ENCODE data around the gene UBASH3B.
"Not testable (repeated sequence)": the region's sequence is repeated elsewhere in the genome, so short reads cannot be mapped to it uniquely, and the experiment has no call there.

Gene UBASH3B

DNA sequence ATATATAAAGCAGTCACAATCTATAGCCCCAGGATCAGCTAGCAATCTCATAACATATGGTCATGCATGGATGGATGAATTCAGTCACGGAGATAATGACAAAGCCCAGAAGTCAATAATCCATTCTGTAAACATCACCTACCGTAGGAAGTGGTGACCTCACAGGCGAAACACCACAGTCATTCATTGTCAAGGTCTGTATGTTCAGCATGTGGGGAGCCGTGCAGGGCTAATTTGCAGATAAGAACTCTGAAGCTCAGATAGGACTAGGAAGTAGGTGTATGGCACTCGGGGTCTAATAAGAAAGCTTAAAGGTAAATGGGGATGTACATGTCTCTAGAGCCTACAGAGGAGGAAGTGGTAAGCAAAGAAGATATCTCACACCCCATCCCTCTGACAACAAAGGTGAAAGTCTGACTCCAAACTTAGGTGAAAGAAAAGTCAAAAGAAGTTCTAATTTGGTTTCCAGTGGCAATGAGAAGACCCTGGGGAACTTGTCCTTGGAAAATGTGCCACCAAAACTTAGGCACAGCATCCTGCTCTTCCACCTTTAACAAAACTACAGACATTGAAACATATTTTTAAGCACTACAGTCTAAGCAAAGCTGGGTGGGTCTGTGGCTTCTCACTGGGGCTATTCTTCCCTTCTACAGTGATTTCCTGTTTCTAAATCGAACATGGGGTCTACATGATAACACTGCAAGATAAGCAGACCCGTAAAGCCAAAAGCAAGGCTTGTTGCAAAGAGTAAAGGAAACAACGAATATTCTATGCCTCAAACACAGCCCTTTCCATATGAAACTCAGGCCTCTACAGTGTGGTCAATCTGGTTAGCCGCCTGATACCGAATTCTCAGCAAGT lies 188.0 kb downstream of the UBASH3B start:
- peak in 1 of 2 donors; percentile 31 for DNase-seq (ENCODE audit: low read depth in 2 of 2, low spot score in 1 of 2)

DNA sequence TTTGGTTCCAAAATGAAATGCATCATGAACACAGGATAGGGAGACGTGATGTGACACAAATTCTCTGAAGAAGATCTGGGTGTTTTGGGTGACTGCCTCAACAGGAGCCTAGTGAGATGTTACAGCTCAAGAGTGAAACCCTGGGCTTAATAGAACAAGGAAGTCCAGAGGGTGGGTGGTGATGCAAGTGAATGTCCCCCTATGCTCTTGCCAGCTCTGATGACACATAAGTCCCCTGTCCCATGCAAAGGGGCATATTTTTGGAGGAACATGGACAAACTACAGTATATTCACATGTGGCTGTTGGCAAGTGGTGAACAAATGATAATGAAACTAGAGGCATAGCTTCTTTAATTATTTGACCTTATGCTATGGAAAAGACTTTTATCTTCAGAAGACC lies 191.9 kb downstream of the UBASH3B start:
- no peak for DNase-seq (ENCODE audit: low read depth in 2 of 2, low spot score in 1 of 2)

DNA sequence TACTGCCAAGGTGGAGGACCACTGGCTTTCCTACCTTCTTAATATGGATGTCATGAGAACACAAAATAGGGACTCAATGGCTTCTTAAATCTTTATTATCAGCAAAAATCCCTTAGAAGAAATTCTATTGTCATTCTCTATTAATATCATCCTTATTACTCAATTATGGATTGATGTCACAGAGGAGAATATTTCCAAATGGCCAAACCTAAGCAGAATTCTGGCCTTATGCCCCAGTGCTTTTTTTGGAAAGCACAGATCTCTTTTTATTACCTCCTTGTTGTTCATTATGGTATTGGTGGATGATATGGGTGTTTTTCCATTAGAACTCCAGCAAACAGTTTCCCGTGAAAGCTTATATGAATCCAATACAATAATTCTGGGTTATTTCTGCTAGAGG lies 192.7 kb downstream of the UBASH3B start:
- DNase-seq (ENCODE audit: low read depth in 2 of 2, low spot score in 1 of 2), result no peak

DNA sequence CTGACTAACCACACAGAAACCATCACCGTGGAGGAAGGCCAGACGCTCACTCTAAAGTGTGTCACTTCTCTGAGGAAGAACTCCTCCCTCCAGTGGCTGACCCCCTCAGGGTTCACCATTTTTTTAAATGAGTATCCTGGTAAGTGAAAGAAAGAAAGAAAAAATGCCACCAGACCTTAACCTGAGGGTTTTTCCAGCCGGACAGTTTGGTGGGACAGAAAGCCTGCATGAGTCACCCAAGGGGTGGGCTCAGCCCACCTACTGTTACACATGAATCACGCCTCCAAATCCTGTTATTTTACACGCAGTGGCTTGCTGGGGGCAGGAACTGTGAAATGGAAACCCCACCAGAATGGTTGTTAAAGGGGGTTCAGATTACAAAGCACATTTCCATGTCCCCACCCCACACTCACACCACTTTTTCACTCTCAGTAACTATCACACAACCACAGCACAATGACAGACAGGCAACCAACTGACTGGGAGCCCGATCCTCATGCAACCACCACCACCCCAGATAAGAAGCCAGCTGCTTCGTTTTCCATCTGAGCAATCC lies 194.6 kb downstream of the UBASH3B start:
- DNase-seq (ENCODE audit: low read depth in 2 of 2, low spot score in 1 of 2), result no peak

DNA sequence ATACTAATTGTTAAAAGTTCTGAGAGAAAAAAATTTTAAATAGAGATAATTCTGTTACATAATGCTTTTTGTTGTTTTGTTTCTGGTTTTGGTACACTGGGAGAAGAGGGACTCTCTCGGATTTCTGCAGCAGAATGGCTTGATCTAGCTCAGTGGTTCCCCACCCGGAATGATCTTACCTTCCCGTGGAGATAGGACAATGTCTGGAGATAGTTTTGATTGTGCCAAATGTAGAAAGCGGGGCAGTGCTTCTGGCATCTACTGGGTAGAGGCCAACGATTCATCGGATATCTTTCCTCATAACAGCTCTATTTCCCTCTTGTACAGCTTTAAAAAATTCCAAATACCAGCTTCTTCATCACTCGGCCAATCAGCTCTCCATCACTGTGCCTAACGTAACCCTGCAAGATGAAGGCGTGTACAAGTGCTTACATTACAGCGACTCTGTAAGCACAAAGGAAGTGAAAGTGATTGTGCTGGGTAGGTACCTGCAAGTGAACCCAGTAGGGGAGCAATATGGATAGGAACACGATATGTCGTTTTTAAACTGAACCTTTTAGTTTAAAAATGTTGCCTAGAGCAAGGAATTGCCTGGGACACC lies 195.9 kb downstream of the UBASH3B start:
- no peak for DNase-seq (ENCODE audit: low read depth in 2 of 2, low spot score in 1 of 2)

DNA sequence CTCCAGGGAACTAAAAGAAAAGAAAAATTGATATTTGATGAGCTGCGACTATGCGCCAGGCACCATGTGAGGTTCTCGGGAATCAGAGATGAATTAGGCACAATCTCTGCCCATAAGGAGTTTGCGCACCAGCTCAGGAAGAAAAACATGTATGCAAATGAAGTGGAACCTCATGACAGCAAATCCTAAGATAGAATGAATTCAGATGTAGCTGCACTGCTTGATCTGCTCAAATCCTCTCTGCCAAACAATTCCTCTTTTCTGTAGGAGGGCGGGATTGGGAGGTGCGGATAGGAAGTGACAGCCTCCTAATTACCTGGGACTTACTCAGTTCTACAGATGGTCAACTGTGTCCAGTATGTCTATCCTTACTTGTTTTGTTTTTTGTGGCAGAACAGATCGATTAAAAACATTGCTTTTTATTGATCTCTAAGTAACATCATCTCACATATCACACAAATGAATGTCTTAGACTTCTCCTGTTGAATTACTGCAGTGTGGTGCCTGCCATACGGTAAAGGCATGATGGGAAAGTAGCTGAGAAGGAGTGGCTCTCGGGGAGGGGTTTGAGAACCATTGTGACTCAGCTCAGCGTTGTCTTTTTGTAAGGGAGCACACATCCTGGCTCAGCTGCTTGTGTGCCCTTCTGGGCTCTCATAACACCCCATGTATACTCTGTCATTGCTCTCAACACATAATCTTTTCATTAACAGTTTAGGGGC lies 196.7 kb downstream of the UBASH3B start:
- DNase-seq (ENCODE audit: low read depth in 2 of 2, low spot score in 1 of 2), result no peak

DNA sequence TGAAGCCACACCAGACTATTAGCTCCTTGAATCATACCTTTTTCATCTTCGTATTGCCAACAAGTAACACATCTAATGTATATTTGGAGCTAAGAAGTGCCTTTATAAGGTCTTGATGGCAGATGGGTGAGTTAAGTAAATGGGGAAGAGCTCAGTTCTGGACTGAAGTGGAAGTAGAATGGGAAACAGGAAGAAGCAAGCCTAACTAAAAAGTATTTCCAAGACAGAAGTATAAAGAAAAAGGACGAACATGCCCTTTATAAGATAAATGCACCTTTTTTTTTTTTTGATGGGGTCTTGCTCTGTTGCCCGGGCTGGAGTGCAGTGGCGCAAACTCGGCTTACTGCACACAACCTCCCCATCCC lies 197.3 kb downstream of the UBASH3B start:
- DNase-seq (ENCODE audit: low read depth in 2 of 2, low spot score in 1 of 2), result no peak

DNA sequence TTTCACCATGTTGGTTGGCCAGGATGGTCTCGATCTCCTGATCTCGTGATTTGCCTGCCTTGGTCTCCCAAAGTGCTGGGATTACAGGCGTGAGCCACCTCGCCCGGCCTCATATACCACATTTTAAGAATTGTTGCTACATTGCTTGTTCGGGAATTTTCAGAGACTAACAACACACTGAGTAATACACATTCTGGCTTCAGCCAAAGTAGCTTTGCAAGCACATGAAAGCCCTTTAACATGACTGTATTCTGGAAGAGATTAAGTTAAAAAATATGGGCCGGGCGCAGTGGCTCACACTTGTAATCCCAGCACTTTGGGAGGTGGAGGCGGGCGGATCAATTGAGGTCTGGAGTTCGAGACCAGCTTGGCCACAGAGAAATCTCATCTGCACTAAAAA lies 197.7 kb downstream of the UBASH3B start:
- no peak for DNase-seq (ENCODE audit: low read depth in 2 of 2, low spot score in 1 of 2)

DNA sequence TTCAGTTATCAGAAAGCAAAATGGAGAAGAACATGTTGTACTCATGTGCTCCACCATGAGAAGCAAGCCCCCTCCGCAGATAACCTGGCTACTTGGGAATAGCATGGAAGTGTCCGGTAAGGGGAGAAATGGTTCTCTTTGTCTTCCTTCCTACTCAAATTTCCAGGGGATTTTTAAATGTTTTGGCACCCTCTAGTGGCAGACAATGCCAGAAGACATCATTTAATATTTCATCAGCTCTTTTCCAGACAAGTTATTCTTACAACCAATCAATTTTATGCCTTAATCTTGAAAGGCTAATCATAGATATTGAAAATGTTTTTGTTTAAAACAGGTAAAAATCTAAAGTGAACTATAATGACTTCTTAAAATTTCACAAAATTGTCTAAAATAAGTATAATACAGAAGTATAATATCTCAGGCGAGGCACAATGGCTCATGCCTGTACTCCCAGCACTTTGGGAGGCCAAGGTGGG lies 198.5 kb downstream of the UBASH3B start:
- DNase-seq (ENCODE audit: low read depth in 2 of 2, low spot score in 1 of 2), result no peak

DNA sequence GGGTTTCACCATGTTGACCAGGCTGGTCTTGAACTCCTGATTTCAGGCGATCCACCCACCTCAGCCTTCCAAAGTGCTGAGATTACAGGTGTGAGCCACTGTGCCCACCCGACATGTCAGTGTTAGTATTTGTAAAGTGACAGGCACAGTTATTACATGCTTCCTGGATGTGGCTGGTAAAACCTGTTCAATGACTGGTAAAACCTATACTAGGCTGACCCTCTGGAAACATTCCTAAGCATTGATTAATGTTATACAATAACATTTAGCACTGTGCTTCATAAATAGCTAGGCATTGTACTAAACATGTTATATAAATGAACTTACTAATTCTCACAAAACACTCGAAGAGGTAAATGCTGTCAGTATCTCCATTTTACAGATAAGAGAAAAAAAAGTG lies 206.1 kb downstream of the UBASH3B start:
- no peak for DNase-seq (ENCODE audit: low read depth in 2 of 2, low spot score in 1 of 2)

DNA sequence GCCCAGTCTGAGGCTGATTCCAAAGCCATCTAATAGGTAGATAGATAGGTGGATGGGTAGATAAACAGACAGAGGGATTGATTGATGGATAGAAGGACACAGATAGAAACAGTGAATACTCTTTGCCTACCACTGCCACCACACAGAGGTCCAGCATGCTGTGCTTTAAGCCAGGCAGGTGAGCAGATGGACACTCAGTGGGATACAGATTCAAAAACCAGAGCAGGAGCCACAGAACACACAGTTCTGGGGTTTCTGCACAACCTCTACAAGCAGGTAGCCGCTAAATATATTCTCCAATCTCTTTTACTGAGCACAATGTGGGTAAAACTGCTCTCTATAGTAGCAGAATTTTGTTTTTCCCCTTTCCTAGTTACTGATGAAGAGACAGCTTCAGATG lies 206.6 kb downstream of the UBASH3B start:
- no peak for DNase-seq (ENCODE audit: low read depth in 2 of 2, low spot score in 1 of 2)

DNA sequence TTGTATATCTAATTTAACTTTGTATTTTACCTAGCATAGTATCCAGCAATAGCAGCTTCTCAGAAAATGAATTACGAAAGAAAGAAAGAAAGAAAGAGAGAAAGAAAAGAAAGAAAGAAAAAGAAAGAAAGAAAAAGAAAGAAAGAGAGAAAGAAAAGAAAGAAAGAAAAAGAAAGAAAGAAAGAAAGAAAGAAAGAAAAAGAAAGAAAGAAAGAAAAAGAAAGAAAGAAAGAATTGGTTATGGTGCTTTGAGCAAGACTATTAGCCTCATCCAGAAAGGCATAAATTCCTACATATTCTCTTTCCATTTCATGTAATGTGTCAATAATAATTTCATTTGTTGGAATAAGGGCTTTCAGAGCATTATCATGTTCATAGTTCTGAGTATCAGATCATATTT lies 207.6 kb downstream of the UBASH3B start:
- not testable (repeated sequence) for DNase-seq (ENCODE audit: low read depth in 2 of 2, low spot score in 1 of 2)

DNA sequence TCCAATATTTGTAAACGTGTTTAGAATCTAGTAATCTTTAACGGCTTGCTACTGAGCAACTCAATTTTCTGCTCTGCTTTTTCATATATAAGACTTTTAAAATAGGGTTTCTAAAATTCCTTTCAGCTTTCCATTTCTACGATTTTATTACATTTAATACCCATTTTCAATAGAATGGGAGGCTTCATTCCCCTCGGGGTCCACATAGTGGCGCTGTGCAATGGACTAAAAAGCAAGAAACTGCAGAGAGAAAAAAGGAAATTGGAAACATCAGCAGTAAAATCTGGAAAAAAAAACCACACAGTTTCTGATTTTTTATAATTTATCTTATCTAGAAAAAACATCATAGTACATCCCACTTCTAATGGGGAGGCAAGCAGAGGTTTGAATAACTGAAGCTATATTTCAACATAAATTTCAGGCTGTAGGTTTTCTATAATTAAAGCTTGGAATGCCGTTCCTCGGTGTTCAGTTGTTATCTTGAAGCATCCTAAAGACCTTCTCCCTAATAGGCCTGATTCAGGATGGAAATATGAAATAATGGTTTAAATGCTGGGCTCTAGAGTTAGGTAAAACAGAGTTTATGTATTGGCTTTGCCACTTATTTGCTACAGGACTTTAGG lies 208.3 kb downstream of the UBASH3B start:
- no peak for DNase-seq (ENCODE audit: low read depth in 2 of 2, low spot score in 1 of 2)

Data from stimulated activated CD8-positive, alpha-beta memory T cell treated with anti-CD3 and anti-CD28 coated beads, Interleukin-4, amount 100 ng/mL, for 1 hour (primary cell).